GM12865 (cell line): Measurements from ENCODE around the gene CSDE1.
A peak's percentile ranks its signal among the peaks of the same experiment; 100 is the strongest.

ENCODE experiments used
- DNase-seq: peaks from one replicate; pipeline ENCODE4 v3.0.0; 2010; ENCODE audit warnings: low read depth
- H3K4me3 ChIP-seq: 2 replicates; pipeline ENCODE4 v1.5.1; 2011; ENCODE audit warnings: mild to moderate bottlenecking, low read depth, low read length, control low read depth
- TF ChIP-seq, protein P1 (sequence below): IDR thresholded peaks from 2 replicates; pipeline ENCODE4 v1.5.1; 2011; ENCODE audit warnings: low read length, control low read depth, low read depth, inconsistent platforms; ENCODE audit not compliant: insufficient read depth; ENCODE audit errors: missing control alignments

CSDE1 gene

DNA sequence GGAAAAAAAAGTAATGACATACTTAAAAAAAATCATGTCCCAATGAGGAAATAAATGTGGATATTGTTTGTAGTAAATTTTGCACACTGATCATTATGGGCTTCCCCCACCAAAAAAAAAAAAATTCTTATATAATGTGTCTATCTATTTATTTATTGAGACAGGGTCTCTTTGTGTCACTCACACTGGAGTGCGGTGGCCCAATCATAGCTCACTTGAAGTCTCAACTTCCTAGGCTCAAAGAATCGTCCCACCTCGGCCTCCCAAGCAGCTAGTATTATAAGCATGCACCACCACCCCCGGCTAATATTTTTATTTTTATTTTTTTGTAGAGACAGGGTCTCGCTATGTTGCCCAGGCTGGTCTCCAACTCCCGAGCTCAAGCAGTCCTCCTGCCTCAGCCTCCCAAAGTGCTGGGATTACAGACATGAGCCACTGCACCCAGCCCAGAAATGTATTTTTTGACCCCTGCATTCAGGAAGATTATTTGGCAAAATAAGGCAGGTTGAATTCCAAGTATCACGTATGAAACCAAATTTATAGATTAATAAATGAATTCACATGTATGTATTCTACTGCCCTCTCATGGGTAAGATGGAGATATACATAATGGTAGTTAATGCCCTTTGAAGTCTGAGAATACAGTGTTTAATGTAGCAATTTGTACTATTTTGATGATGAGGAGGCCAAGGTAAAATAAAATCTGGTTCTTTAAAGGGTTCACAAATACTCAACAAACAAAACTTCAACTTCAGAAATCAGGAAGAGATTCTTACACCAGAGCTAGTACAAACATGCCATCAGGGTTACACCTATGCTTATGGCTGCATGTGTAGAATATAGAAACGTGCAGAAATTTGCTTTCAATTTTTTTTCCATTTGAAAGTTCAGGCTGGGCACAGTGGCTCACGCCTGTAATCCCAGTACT, 86.5 kb downstream of the CSDE1 start:
- DNase-seq, result no peak
- TF ChIP-seq, protein P1, sequence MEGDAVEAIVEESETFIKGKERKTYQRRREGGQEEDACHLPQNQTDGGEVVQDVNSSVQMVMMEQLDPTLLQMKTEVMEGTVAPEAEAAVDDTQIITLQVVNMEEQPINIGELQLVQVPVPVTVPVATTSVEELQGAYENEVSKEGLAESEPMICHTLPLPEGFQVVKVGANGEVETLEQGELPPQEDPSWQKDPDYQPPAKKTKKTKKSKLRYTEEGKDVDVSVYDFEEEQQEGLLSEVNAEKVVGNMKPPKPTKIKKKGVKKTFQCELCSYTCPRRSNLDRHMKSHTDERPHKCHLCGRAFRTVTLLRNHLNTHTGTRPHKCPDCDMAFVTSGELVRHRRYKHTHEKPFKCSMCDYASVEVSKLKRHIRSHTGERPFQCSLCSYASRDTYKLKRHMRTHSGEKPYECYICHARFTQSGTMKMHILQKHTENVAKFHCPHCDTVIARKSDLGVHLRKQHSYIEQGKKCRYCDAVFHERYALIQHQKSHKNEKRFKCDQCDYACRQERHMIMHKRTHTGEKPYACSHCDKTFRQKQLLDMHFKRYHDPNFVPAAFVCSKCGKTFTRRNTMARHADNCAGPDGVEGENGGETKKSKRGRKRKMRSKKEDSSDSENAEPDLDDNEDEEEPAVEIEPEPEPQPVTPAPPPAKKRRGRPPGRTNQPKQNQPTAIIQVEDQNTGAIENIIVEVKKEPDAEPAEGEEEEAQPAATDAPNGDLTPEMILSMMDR, result no peak
- no peak overlapping the region for H3K4me3 ChIP-seq

DNA sequence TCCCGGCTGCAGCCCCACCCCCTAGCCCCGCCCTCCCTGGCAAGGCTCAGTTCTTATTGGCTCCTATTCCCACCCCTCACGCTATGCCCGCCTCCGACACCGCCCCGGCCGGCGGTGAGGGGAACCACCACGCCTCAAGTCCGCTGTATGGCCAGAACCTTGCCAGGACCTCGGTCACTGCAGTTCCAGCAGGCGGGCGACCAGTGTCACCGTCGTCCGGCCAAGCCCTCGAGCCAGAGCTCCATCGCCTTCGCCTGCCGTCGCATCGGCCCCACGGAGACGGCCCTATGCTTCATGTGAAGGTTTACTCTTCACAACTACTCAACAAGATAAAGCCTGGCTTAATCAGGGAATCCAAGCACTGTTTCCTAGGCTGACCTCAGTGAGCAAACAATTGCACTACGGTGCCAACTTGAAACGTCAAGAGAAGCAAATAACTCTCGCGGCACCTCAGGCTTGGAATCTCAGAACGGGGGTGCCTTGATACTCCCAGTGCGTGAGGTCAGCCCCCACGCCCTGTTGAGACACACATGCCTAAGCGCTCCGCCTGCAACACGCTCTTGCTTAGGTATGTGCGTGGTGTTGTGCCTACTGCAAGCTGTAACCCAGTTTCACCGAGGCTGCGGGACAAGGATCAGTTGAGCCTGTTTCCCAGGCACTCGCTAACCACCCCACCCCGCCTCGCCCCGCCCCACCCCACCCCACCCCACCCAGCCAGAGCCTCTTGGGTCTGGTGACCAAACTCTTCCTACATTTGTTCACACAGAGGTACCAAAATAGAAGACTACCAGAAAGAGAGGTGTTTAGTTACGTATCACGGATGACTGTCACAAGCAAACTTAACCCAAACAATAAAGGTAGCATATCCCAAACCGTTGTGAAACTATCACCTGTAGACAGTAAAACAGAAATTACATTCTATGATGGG, 87.4 kb downstream of the CSDE1 start:
- TF ChIP-seq, protein P1, result no peak
- peak; percentile 92 for DNase-seq
- H3K4me3 ChIP-seq, result peak overlapping the region; percentile 64

DNA sequence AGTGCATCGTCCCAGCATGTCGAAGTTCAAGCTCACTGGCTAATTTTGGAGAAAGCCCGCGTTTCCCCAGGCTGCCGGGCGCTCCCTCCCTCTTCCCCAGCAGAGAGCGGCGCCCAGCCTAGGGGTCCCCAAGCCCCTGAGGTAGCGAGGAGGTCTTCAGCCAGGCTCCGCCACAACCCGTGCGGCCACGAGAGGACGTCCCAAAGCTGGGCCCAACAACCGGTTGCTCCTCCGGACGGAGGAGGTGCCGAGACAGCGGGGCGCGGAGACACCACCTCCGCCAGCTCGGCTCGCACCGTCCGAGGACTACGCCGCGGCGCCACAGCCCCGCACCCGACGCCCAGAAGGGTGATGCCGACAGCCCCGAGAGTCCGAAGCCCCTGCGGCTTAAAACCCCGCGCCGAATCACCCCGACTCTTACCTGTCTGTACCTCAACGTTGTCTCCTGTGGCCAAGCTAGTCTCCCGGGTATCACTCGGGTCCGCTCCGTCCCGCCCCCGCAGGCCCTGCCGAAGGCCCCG, 88.2 kb downstream of the CSDE1 start, which contains the start of gene DENND2C:
TSS of gene DENND2C (minus strand) at position 488 of the 521 bp plus-strand sequence. CDS start 44,065 bp downstream, outside the sequence.
- peak within 1 kb of the TSS; percentile 64 for H3K4me3 ChIP-seq
- DNase-seq, result no peak
- TF ChIP-seq, protein P1, result peak; percentile 26

DNA sequence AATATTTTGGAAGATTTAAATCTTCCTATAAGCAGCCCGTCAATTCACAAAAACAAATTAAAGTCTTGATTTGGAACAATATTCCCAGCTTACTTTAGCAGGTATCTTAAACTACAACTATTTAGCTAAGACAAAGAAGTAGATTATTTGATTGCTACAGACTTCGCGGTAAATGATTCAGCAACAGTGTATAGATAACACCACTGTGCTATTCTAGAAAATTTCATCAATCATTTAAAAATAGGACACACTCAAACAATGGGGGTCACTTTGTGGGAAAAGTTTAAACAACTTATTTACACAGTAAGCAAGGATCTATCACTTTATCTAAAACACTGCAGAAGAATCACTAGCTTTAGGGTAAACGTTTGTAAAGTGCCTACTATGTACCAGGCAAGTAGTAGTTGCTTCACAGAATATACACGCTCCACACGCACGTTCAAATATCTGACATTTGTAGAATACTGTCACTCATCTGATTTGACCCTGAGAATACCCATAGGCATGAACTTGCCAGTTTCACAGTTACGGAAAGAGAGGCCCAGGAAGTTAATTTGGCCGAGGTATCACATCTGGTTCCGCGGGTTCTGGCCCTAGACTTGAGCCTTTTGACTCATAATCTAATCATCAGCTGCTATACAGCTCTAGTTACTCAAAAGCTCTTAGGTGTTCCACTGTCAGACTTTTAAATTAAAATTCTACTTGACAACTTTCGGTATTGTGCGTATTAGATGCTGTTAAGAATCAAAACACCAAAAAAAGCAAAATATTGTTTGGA, 88.8 kb downstream of the CSDE1 start:
- TF ChIP-seq, protein P1, result no peak
- DNase-seq, result no peak

DNA sequence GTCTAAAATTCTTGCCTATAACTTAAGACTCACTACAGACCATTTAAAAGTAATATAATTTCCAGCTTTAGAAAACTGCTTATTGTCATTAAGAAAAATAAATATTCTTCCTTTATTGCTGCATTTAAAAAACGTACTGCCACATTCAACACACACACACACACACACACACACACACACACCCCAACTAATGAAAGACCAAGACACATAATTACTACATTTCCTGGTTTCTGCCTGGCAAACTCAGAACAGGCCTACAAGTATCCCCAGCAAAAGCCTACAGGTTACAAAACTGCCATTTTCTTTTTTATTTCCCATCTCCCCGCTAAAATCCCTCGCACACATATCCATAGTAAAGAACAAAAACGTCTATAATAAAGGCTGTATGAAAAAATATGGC, 89.4 kb downstream of the CSDE1 start:
- no peak for DNase-seq
- TF ChIP-seq, protein P1, result no peak
- no peak overlapping the region for H3K4me3 ChIP-seq

More for the DNA sequence above, 88.8 kb downstream of the CSDE1 start:
- H3K4me3 ChIP-seq, result peak overlapping the region; percentile 64

DNA sequence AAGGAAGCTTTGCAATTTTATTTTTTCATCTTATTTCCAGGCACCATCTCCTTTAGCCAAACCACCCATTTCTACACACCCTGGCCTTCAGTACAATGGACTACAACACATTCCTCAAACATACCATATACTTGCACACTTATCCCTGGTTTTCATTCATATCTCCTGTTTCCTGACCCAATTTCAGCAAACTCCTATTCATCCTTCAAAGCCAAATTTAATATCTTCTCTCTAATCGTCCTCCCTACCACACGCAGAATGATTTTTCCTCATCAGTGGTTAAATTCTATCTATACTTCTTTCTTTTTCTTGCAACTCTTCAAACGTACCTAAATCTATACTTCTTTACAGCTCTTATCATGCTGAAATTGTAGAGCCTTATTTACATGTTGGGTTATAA, 90.8 kb downstream of the CSDE1 start:
- DNase-seq, result no peak
- H3K4me3 ChIP-seq, result no peak overlapping the region
- TF ChIP-seq, protein P1, result no peak
